ENCODE measurements around the gene SMAD3. TPM values are rescaled to one million over a fixed set of nuclear protein-coding genes. Genes with fewer than 3 reads are reported as not detected.
A peak's percentile ranks its signal among the peaks of the same experiment; 100 is the strongest.

SMAD3 gene
- total RNA-seq, 1 experiment from 2014 or later, result 54.8 TPM

DNA sequence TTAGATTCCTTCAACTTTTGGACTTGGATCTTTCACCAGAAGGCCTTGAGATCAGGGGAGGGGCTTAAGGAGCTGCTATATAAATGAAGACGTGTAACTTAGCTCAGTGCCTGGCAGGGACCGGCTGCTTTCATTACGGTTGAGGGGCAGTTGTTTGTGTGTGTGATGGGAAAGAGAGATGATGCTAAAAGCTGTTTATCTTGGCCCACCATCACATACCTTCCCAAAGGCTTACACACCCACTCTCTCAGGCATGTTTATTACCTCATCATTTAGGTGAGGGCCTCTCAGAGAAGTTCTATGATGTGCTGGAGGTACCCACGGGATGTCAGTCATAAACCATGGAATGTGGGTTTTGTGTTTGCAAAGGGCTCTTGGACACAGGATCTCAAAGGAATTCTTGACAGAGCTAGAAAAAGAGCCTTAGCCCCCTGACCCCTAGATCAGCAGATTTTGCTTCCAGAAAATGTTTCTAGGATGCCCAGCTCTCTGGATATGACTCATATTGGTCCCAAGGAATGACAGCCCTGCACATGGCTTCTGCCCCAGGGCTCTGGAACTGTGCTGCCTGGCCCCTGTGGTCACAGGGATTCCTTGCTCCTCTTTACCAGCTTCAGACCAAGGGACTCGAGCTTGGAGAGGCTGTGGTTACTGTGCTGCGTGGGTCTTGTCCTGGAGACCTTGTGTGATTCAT, 15.9 kb upstream of the SMAD3 start:
- intact Hi-C loops (cut with micrococcal nuclease; ENCODE audit: unreplicated experiment), result loop anchor here (1.0 to 10.0 kb wide), 5 partner anchors 13 to 795 kb away; partner anchors contain the start of gene RNU6-1
- Mint-ChIP-seq H3K4me3 (ENCODE audit: unreplicated experiment) (peak overlapping the region; percentile 44), H3K4me1 (ENCODE audit: low read depth, unreplicated experiment) (peaks cover 49% of the 10 kb centered on the region), H3K36me3 (ENCODE audit: insufficient read depth, unreplicated experiment) (peaks cover 4% of the 10 kb centered on the region), H3K27ac (ENCODE audit: unreplicated experiment) (peak overlapping the region; percentile 92), H3K9me3 (ENCODE audit: unreplicated experiment) (no peaks in the 10 kb centered on the region), H3K27me3 (ENCODE audit: insufficient read depth, unreplicated experiment) (no peaks in the 10 kb centered on the region)
- no peaks in the 10 kb centered on the region for H3K27me3 ChIP-seq (replicated peaks; ENCODE audit: control insufficient read depth, insufficient read depth, low read length)
- ChIA-PET POLR2A (interaction anchor here (0.6 to 1.7 kb wide), 5 partner anchors 13 to 96 kb away, joined by 3 to 13 read pairs (median 5); partner anchors contain the start of gene SMAD3), CTCF (interaction anchor here (0.9 to 1.3 kb wide), 6 partner anchors 13 to 191 kb away, joined by 3 to 7 read pairs (median 3); partner anchors contain the start of gene SMAD3)
- H3K9me3 ChIP-seq, result no peaks in the 10 kb centered on the region
- no peak overlapping the region for H3K4me3 ChIP-seq (ENCODE audit: low read depth, low read length)
- peaks cover 52% of the 10 kb centered on the region for H3K4me1 ChIP-seq
- DNase-seq, result peak; percentile 84 to 92
- BruUV-seq (replicated peaks), result TSS peak; percentile 49
- TF ChIP-seq, protein P1, sequence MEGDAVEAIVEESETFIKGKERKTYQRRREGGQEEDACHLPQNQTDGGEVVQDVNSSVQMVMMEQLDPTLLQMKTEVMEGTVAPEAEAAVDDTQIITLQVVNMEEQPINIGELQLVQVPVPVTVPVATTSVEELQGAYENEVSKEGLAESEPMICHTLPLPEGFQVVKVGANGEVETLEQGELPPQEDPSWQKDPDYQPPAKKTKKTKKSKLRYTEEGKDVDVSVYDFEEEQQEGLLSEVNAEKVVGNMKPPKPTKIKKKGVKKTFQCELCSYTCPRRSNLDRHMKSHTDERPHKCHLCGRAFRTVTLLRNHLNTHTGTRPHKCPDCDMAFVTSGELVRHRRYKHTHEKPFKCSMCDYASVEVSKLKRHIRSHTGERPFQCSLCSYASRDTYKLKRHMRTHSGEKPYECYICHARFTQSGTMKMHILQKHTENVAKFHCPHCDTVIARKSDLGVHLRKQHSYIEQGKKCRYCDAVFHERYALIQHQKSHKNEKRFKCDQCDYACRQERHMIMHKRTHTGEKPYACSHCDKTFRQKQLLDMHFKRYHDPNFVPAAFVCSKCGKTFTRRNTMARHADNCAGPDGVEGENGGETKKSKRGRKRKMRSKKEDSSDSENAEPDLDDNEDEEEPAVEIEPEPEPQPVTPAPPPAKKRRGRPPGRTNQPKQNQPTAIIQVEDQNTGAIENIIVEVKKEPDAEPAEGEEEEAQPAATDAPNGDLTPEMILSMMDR (IDR thresholded peaks at IDR 0.05; ENCODE audit: insufficient read depth in 1 of 2, low read depth in 1 of 2, low read length in 1 of 2, severe bottlenecking in 1 of 2, unreplicated experiment in 1 of 2), result no peak
- H3K36me3 ChIP-seq (ENCODE audit: control insufficient read depth, insufficient read depth, low read length), result no peaks in the 10 kb centered on the region

DNA sequence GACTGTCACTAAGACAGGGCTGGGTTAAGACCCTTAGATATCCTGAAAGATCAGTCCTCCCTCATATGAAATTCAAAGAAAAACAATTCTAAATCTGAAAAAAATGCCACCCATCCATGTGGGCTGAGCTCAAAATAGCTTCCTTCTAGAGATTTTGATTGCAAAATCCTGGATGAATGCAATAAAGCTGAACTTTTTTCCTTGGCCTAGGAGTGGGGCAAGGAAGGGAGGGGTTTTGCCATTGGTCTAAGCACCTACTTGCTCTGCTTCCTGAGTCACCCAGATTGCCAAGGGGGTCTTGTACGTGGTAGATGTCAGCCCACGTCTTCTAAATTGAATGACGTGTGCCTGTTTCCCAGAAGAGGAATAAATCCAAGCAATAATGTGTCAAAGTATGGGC, 15.3 kb upstream of the SMAD3 start:
- Mint-ChIP-seq H3K4me3 (ENCODE audit: unreplicated experiment) (no peak overlapping the region), H3K27me3 (ENCODE audit: insufficient read depth, unreplicated experiment) (no peaks in the 10 kb centered on the region), H3K36me3 (ENCODE audit: insufficient read depth, unreplicated experiment) (peaks cover 4% of the 10 kb centered on the region), H3K4me1 (ENCODE audit: low read depth, unreplicated experiment) (peaks cover 52% of the 10 kb centered on the region), H3K27ac (ENCODE audit: unreplicated experiment) (peak overlapping the region; percentile 92), H3K9me3 (ENCODE audit: unreplicated experiment) (no peaks in the 10 kb centered on the region)
- peak in 1 of 2 experiments; percentile 25 for DNase-seq
- Histone ChIP-seq H3K36me3 (ENCODE audit: control insufficient read depth, insufficient read depth, low read length) (no peaks in the 10 kb centered on the region), H3K4me1 (peaks cover 48% of the 10 kb centered on the region), H3K4me3 (ENCODE audit: low read depth, low read length) (no peak overlapping the region), H3K9me3 (no peaks in the 10 kb centered on the region), H3K27me3 (replicated peaks; ENCODE audit: control insufficient read depth, insufficient read depth, low read length) (no peaks in the 10 kb centered on the region)
- BruUV-seq (replicated peaks), result no TSS peak
- TF ChIP-seq, protein P1 (IDR thresholded peaks at IDR 0.05; ENCODE audit: insufficient read depth in 1 of 2, low read depth in 1 of 2, low read length in 1 of 2, severe bottlenecking in 1 of 2, unreplicated experiment in 1 of 2), result no peak
- POLR2A ChIA-PET, result interaction anchor here (0.6 to 1.7 kb wide), 4 partner anchors 12 to 24 kb away, joined by 3 to 13 read pairs (median 6); partner anchors contain the start of gene SMAD3
- intact Hi-C loops (cut with micrococcal nuclease; ENCODE audit: unreplicated experiment), result no loop called here
- CTCF ChIA-PET, result interaction anchor here (0.9 to 1.3 kb wide), 5 partner anchors 12 to 190 kb away, joined by 3 to 7 read pairs (median 3); partner anchors contain the start of gene SMAD3

DNA sequence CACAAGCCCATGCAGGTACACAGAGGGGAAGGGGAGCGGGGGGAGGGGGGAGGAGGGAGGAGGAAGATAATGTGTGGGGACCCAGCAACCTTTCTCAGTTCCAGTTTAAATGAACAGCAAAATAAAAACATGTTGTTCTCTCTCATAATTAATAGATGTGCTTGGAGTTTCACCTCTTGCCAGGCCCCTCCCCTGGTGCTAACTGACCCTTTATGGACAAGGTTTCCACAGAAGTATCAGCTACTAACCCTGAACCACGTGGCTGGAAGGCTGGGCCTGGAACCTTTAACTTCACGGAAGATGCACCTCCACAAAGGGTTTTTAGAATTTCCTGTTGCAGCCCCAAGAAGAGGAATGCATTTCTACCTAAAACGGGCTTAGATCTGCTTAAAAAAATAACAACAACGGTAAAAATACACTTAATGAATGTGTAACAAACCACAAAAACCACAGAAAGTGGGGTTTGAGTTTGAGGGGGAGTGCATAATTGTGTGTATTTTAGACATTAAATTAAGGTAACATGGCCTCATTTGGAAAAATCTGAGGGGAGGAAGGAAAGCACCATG, 14.8 kb upstream of the SMAD3 start:
- Histone ChIP-seq H3K36me3 (ENCODE audit: control insufficient read depth, insufficient read depth, low read length) (no peaks in the 10 kb centered on the region), H3K27me3 (replicated peaks; ENCODE audit: control insufficient read depth, insufficient read depth, low read length) (no peaks in the 10 kb centered on the region), H3K4me3 (ENCODE audit: low read depth, low read length) (no peak overlapping the region), H3K9me3 (no peaks in the 10 kb centered on the region), H3K4me1 (peaks cover 48% of the 10 kb centered on the region)
- intact Hi-C loops (cut with micrococcal nuclease; ENCODE audit: unreplicated experiment), result no loop called here
- peaks cover 4% of the 10 kb centered on the region for H3K36me3 Mint-ChIP-seq (ENCODE audit: insufficient read depth, unreplicated experiment)
- ChIA-PET CTCF (interaction anchor here (1.2 kb wide), 1 partner anchor 12 kb away, joined by 5 read pairs; no protein-coding TSS in a partner anchor), POLR2A (interaction anchor here (1.7 kb wide), 2 partner anchors 13 to 15 kb away, joined by 7 to 13 read pairs; partner anchors contain the start of gene SMAD3)
- peak overlapping the region; percentile 92 for H3K27ac Mint-ChIP-seq (ENCODE audit: unreplicated experiment)
- no peaks in the 10 kb centered on the region for H3K27me3 Mint-ChIP-seq (ENCODE audit: insufficient read depth, unreplicated experiment)
- DNase-seq, result no peak
- H3K4me3 Mint-ChIP-seq (ENCODE audit: unreplicated experiment), result no peak overlapping the region
- BruUV-seq (replicated peaks), result no TSS peak
- no peaks in the 10 kb centered on the region for H3K9me3 Mint-ChIP-seq (ENCODE audit: unreplicated experiment)
- TF ChIP-seq, protein P1 (IDR thresholded peaks at IDR 0.05; ENCODE audit: insufficient read depth in 1 of 2, low read depth in 1 of 2, low read length in 1 of 2, severe bottlenecking in 1 of 2, unreplicated experiment in 1 of 2), result no peak
- peaks cover 54% of the 10 kb centered on the region for H3K4me1 Mint-ChIP-seq (ENCODE audit: low read depth, unreplicated experiment)
